OCI-LY7 (cell line): ENCODE results near the gene GPC4.

Source experiments
- EZH2phosphoT487 ChIP-seq: fragments of 200-600 bp; sonication (generic); IDR thresholded peaks from 2 replicates; pipeline ENCODE4 v1.6.1; 2018; ENCODE audit warnings: low read depth, borderline replicate concordance, mild to moderate bottlenecking, mixed run types, antibody characterized with exemption, low read length, moderate library complexity, mixed read lengths
- TF ChIP-seq, protein P1 (sequence below): fragments of 200-600 bp; sonication (generic); conservative IDR thresholded peaks from 2 replicates; pipeline ENCODE4 v1.5.1; 2014; ENCODE audit warnings: mild to moderate bottlenecking, antibody characterized with exemption, low read length, moderate library complexity, mixed read lengths

DNA sequence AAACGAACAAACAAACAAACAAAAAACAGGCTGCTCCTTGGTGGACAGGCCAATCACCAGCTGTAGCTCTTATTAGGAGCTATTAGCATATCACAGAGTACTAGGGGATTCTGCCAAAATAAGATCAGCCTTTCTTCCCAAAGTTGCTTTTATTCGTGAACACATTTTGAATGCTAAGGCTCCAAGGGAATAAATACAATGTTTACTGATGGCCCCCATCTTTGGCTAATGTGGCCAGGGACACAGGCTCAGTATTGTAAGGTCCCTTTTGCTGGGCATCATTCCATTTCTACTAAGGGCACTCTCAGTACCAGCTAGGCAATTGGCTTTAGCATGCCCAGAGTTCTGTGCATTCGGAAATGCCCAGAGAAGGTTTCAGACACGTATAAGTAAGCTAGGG, 84.3 kb downstream of the GPC4 start:
- TF ChIP-seq, protein P1, sequence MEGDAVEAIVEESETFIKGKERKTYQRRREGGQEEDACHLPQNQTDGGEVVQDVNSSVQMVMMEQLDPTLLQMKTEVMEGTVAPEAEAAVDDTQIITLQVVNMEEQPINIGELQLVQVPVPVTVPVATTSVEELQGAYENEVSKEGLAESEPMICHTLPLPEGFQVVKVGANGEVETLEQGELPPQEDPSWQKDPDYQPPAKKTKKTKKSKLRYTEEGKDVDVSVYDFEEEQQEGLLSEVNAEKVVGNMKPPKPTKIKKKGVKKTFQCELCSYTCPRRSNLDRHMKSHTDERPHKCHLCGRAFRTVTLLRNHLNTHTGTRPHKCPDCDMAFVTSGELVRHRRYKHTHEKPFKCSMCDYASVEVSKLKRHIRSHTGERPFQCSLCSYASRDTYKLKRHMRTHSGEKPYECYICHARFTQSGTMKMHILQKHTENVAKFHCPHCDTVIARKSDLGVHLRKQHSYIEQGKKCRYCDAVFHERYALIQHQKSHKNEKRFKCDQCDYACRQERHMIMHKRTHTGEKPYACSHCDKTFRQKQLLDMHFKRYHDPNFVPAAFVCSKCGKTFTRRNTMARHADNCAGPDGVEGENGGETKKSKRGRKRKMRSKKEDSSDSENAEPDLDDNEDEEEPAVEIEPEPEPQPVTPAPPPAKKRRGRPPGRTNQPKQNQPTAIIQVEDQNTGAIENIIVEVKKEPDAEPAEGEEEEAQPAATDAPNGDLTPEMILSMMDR, result no peak
- no peak for TF ChIP-seq EZH2phosphoT487
